ENCODE results near the gene CTDSP2.
A peak's percentile ranks its signal among the peaks of the same experiment; 100 is the strongest.

Gene CTDSP2

GRCh38 chr12:57813971-57814772, 32.4 kb downstream of the CTDSP2 start:
- DNase-seq = no peak

- DNase-seq = no peak
Observed at GRCh38 chr12:57813111-57813970, 33.2 kb downstream of the CTDSP2 start.

- no peak for DNase-seq
Observed at GRCh38 chr12:57811028-57811755, 35.3 kb downstream of the CTDSP2 start.

GRCh38 chr12:57810450-57810849, 36.1 kb downstream of the CTDSP2 start:
- no peak for DNase-seq

- DNase-seq = no peak
Observed at GRCh38 chr12:57809425-57809824, 37.1 kb downstream of the CTDSP2 start.

- DNase-seq = no peak
Observed at GRCh38 chr12:57808351-57808750, 38.2 kb downstream of the CTDSP2 start.

- no peak for DNase-seq
Observed at GRCh38 chr12:57807285-57807684, 39.2 kb downstream of the CTDSP2 start.

GRCh38 chr12:57806677-57807076, 39.9 kb downstream of the CTDSP2 start:
- DNase-seq = no peak

GRCh38 chr12:57803319-57803893, 43.1 kb downstream of the CTDSP2 start:
- peak; percentile 20 to 35 for DNase-seq

GRCh38 chr12:57802607-57803006, 43.9 kb downstream of the CTDSP2 start:
- DNase-seq = no peak

GRCh38 chr12:57800965-57801364, 45.6 kb downstream of the CTDSP2 start:
- DNase-seq = no peak

- DNase-seq = no peak
Observed at GRCh38 chr12:57797933-57798332, 48.6 kb downstream of the CTDSP2 start.

- no peak for DNase-seq
Observed at GRCh38 chr12:57796996-57797395, 49.5 kb downstream of the CTDSP2 start.

- DNase-seq = no peak
Observed at GRCh38 chr12:57795354-57795753, 51.2 kb downstream of the CTDSP2 start.

- no peak for DNase-seq
Observed at GRCh38 chr12:57793920-57794319, 52.6 kb downstream of the CTDSP2 start.

GRCh38 chr12:57783861-57784260, 62.7 kb downstream of the CTDSP2 start:
- DNase-seq = no peak

GRCh38 chr12:57783466-57783801, 63.1 kb downstream of the CTDSP2 start:
- DNase-seq = no peak

GRCh38 chr12:57782608-57783465, 63.7 kb downstream of the CTDSP2 start, which contains the start of gene TSFM:
Gene TSFM, plus strand, starts transcription at chr12:57782787. Its CDS starts 15 bp downstream, at chr12:57782802.
- DNase-seq = peak; percentile 81 to 90

GRCh38 chr12:57782243-57782607, 64.3 kb downstream of the CTDSP2 start:
- DNase-seq = no peak

- DNase-seq = no peak
Observed at GRCh38 chr12:57781801-57782200, 64.7 kb downstream of the CTDSP2 start.

GRCh38 chr12:57781244-57781643, 65.3 kb downstream of the CTDSP2 start:
- DNase-seq = no peak

GRCh38 chr12:57780284-57780897, 66.1 kb downstream of the CTDSP2 start:
- DNase-seq = no peak

Measured in NCI-H524 (cell line).